ENCODE measurements around the gene SNX21.

Gene SNX21

DNA sequence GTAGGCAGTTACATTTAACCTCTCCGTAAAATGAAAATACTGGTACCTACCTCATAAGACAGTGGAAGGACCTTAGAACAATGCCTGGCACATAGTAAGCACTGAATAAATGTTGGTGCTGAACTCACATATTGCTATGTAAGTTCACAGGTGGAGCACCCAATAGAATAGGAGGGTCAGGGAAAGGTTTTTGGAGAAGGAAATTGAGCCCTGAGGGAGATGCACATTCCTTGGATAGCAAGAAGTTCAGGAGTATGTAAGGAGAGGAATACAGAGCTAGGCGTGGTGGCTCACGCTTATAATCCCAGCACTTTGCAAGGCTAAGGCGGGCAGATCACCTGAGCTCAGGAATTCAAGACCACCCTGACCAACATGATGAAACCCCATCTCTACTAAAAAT is 14.1 kb upstream of the SNX21 start:
- no peak overlapping the region for H3K4me3 ChIP-seq (replicated peaks; ENCODE audit: low read depth, low read length)
- DNase-seq (ENCODE audit: extremely low read depth, insufficient read length), result no peak
- TF ChIP-seq, protein P1, sequence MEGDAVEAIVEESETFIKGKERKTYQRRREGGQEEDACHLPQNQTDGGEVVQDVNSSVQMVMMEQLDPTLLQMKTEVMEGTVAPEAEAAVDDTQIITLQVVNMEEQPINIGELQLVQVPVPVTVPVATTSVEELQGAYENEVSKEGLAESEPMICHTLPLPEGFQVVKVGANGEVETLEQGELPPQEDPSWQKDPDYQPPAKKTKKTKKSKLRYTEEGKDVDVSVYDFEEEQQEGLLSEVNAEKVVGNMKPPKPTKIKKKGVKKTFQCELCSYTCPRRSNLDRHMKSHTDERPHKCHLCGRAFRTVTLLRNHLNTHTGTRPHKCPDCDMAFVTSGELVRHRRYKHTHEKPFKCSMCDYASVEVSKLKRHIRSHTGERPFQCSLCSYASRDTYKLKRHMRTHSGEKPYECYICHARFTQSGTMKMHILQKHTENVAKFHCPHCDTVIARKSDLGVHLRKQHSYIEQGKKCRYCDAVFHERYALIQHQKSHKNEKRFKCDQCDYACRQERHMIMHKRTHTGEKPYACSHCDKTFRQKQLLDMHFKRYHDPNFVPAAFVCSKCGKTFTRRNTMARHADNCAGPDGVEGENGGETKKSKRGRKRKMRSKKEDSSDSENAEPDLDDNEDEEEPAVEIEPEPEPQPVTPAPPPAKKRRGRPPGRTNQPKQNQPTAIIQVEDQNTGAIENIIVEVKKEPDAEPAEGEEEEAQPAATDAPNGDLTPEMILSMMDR (IDR thresholded peaks at IDR 0.05; ENCODE audit: insufficient read depth, low read length, poor library complexity, severe bottlenecking), result no peak
- H3K27me3 ChIP-seq (replicated peaks; ENCODE audit: control insufficient read depth, insufficient read depth, low read length), result no peaks in the 10 kb centered on the region
- H3K36me3 ChIP-seq (ENCODE audit: control insufficient read depth, insufficient read depth, low read length), result peaks cover 10% of the 10 kb centered on the region

- TF ChIP-seq, protein P1 (IDR thresholded peaks at IDR 0.05; ENCODE audit: insufficient read depth, low read length, poor library complexity, severe bottlenecking), result no peak
- DNase-seq (ENCODE audit: extremely low read depth, insufficient read length), result no peak
- H3K4me3 ChIP-seq (replicated peaks; ENCODE audit: low read depth, low read length), result no peak overlapping the region
- H3K36me3 ChIP-seq (ENCODE audit: control insufficient read depth, insufficient read depth, low read length), result peaks cover 4% of the 10 kb centered on the region
- H3K27me3 ChIP-seq (replicated peaks; ENCODE audit: control insufficient read depth, insufficient read depth, low read length), result no peaks in the 10 kb centered on the region
These were observed 11.7 kb upstream of the SNX21 start for GRCh38 chr20:45821947-45822346.

DNA sequence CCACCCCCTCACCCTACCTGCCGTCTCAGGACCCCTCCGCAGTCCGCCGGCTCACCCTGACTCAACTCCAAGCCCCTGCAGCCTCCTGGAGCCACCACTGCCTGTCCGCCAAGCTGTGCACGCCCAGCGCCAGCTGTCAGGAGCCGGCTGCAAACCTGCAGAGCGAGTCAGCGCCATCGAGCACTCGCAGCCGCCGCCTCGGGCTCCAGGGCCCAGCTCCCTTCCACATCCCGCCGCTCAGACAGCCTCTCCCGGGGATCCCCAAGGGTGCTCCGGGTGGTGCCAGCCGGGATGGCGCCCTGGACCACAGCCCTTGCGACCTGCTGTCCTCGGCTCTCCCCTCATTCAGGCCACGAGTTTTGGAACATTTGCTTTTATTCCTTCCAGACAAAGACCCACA is 10.7 kb upstream of the SNX21 start:
- no peaks in the 10 kb centered on the region for H3K27me3 ChIP-seq (replicated peaks; ENCODE audit: control insufficient read depth, insufficient read depth, low read length)
- no peak overlapping the region for H3K4me3 ChIP-seq (replicated peaks; ENCODE audit: low read depth, low read length)
- no peaks in the 10 kb centered on the region; the same call in 1 of the 2 replicates for H3K36me3 ChIP-seq (ENCODE audit: control insufficient read depth, insufficient read depth, low read length)
- DNase-seq (ENCODE audit: extremely low read depth, insufficient read length), result no peak
- TF ChIP-seq, protein P1 (IDR thresholded peaks at IDR 0.05; ENCODE audit: insufficient read depth, low read length, poor library complexity, severe bottlenecking), result no peak

DNA sequence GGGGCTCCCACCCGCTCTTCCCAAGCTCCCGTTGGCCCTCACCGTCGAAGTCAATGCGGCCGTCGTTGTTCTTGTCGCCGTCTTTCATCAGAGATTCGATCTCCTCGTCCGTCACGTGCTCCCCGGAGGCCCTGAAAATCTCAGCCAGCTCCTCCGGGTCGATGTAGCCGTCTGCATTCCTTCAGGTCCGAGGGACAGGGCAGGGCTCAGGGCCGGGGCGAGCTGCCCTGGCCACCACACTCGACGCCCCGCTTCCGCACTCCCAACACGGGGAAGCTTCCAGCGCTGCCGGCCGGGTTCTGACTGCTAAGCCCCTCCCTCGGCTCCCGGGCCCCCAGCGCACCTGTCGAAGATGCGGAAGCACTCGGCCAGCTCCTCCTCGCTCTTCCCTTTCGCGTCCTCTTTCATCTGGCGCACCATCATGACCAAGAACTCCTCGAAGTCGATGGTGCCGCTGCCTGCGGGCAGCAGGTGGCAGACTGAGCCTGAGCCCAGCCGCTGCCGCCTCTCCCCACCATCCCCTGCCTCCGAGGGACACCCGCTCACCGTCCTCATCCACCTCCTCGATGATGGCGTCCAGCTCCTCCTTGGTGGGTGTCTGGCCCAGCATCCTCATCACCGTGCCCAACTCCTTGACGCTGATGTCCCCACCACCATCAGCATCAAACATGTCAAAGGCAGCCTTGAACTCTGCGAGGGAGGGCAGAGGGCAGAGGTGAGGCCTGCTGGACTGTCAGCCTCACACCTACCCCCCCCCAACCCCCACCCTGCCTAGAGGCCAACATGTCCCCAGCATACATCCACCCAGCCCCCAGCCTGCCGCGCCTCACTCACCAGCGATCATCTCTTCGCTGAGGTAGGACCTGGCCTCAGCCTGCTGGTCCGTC is 9.4 kb upstream of the SNX21 start:
- peak; percentile 40 for DNase-seq (ENCODE audit: extremely low read depth, insufficient read length)
- TF ChIP-seq, protein P1 (IDR thresholded peaks at IDR 0.05; ENCODE audit: insufficient read depth, low read length, poor library complexity, severe bottlenecking), result peak; percentile 56

GRCh38 chr20:45826381-45827019 is 7.1 kb upstream of the SNX21 start:
- no peaks in the 10 kb centered on the region for H3K36me3 ChIP-seq (ENCODE audit: control insufficient read depth, insufficient read depth, low read length)
- no peak overlapping the region for H3K4me3 ChIP-seq (replicated peaks; ENCODE audit: low read depth, low read length)
- no peaks in the 10 kb centered on the region for H3K27me3 ChIP-seq (replicated peaks; ENCODE audit: control insufficient read depth, insufficient read depth, low read length)
- TF ChIP-seq, protein P1 (IDR thresholded peaks at IDR 0.05; ENCODE audit: insufficient read depth, low read length, poor library complexity, severe bottlenecking), result no peak
- DNase-seq (ENCODE audit: extremely low read depth, insufficient read length), result no peak

More for the DNA sequence above, 9.4 kb upstream of the SNX21 start:
- Histone ChIP-seq H3K36me3 (ENCODE audit: control insufficient read depth, insufficient read depth, low read length) (no peaks in the 10 kb centered on the region), H3K4me3 (replicated peaks; ENCODE audit: low read depth, low read length) (no peak overlapping the region; the same call in 1 of the 2 replicates), H3K27me3 (replicated peaks; ENCODE audit: control insufficient read depth, insufficient read depth, low read length) (no peaks in the 10 kb centered on the region)
